ENCODE measurements around the gene SPATA16.
A peak's percentile ranks its signal among the peaks of the same experiment; 100 is the strongest.
"Not testable (repeated sequence)": the region's sequence is repeated elsewhere in the genome, so short reads cannot be mapped to it uniquely, and the experiment has no call there.

The SPATA16 gene

GRCh38 chr3:173058229-173058628 is 82.8 kb downstream of the SPATA16 start:
- DNase-seq: no peak

- no peak for DNase-seq
Observed at GRCh38 chr3:173055228-173055933, 85.7 kb downstream of the SPATA16 start.

GRCh38 chr3:173049360-173049759 is 91.7 kb downstream of the SPATA16 start:
- no peak for DNase-seq

- no peak for DNase-seq
Observed at GRCh38 chr3:173045770-173046382, 95.2 kb downstream of the SPATA16 start.

- no peak for DNase-seq
Observed at GRCh38 chr3:173044998-173045397, 96.0 kb downstream of the SPATA16 start.

- DNase-seq: no peak
Observed at GRCh38 chr3:173043757-173044156, 97.3 kb downstream of the SPATA16 start.

GRCh38 chr3:173038484-173038871 is 102.6 kb downstream of the SPATA16 start:
- DNase-seq: no peak

- DNase-seq: no peak
Observed at GRCh38 chr3:173037840-173038483, 103.1 kb downstream of the SPATA16 start.

GRCh38 chr3:173030273-173030672 is 110.8 kb downstream of the SPATA16 start:
- DNase-seq: no peak

GRCh38 chr3:173028351-173028750 is 112.7 kb downstream of the SPATA16 start:
- DNase-seq: no peak

- DNase-seq: no peak
Observed at GRCh38 chr3:173027429-173027828, 113.6 kb downstream of the SPATA16 start.

- DNase-seq: no peak
Observed at GRCh38 chr3:173025941-173026340, 115.1 kb downstream of the SPATA16 start.

- DNase-seq: no peak
Observed at GRCh38 chr3:173021547-173022185, 119.4 kb downstream of the SPATA16 start.

GRCh38 chr3:173020128-173020527 is 120.9 kb downstream of the SPATA16 start:
- DNase-seq: not testable (repeated sequence)

- no peak for DNase-seq
Observed at GRCh38 chr3:173019378-173019777, 121.7 kb downstream of the SPATA16 start.

- DNase-seq: no peak
Observed at GRCh38 chr3:173018758-173019157, 122.3 kb downstream of the SPATA16 start.

- DNase-seq: no peak
Observed at GRCh38 chr3:173013219-173013832, 127.7 kb downstream of the SPATA16 start.

GRCh38 chr3:173009410-173009809 is 131.6 kb downstream of the SPATA16 start:
- DNase-seq: no peak

GRCh38 chr3:173008978-173009377 is 132.1 kb downstream of the SPATA16 start:
- DNase-seq: peak; percentile 6

- no peak for DNase-seq
Observed at GRCh38 chr3:173007079-173007723, 133.8 kb downstream of the SPATA16 start.

GRCh38 chr3:173006006-173006405 is 135.0 kb downstream of the SPATA16 start:
- DNase-seq: no peak

GRCh38 chr3:173004681-173005080 is 136.4 kb downstream of the SPATA16 start:
- no peak for DNase-seq

GRCh38 chr3:173003956-173004355 is 137.1 kb downstream of the SPATA16 start:
- DNase-seq: no peak
